ENCODE results near the gene RFX3.

Gene RFX3

DNA sequence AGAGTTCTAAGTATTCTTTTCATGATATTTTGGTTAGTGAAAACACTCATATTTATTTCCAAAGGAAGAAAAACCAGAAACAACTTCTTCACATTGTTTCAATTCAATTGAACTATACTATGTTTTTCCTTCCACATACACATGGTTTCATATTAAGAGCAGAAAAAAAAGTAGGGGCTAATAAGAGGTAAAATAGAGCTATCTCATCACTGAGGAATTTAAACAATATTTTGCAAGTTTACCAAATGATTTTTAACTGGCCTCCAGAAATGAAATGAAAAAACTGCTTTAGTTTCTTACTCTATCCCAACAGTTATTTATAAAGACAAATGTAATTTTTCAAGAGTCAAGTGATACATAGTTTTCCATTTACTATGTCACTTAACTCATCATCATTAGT, 233.5 kb downstream of the RFX3 start:
- Histone ChIP-seq H3K9me3 (ENCODE audit: control insufficient read depth, insufficient read depth, low read length) (no peaks in the 10 kb centered on the region), H3K4me1 (ENCODE audit: control insufficient read depth, insufficient read depth, low read length) (peaks cover 9% of the 10 kb centered on the region), H3K9ac (ENCODE audit: low read depth, low read length) (no peak overlapping the region), H3K4me3 (ENCODE audit: low read depth, low read length) (no peak overlapping the region), H3K36me3 (ENCODE audit: control insufficient read depth, insufficient read depth, low read length) (peaks cover 3% of the 10 kb centered on the region), H3K27me3 (ENCODE audit: control insufficient read depth, insufficient read depth, low read length) (no peaks in the 10 kb centered on the region)

GRCh38 chr9:3290231-3290840, 235.5 kb downstream of the RFX3 start:
- no peaks in the 10 kb centered on the region for H3K27me3 ChIP-seq (ENCODE audit: control insufficient read depth, insufficient read depth, low read length)
- peaks cover 9% of the 10 kb centered on the region for H3K4me1 ChIP-seq (ENCODE audit: control insufficient read depth, insufficient read depth, low read length)
- H3K4me3 ChIP-seq (ENCODE audit: low read depth, low read length) = no peak overlapping the region
- no peaks in the 10 kb centered on the region for H3K9me3 ChIP-seq (ENCODE audit: control insufficient read depth, insufficient read depth, low read length)
- no peak overlapping the region for H3K9ac ChIP-seq (ENCODE audit: low read depth, low read length)
- H3K36me3 ChIP-seq (ENCODE audit: control insufficient read depth, insufficient read depth, low read length) = peaks cover 3% of the 10 kb centered on the region

DNA sequence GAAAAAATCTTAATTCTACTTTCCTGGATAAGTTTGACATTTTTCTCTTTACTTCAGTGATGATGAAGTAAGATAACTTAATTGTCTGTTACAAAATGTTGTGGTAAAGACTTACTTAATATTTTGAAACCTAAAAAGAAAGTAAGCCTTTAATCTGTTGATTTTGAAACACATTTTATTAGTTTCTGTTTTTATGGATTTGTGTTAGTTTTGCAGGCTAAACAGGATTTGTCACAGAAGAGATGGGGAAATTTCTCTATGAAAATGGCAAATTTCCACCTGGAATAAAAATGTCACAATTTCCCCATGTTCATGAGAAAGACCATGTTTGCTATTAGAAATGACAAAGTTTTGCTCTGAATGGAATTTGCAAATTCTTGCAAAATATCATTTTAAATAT, 237.1 kb downstream of the RFX3 start:
- H3K27me3 ChIP-seq (ENCODE audit: control insufficient read depth, insufficient read depth, low read length) = no peaks in the 10 kb centered on the region
- no peak overlapping the region for H3K4me3 ChIP-seq (ENCODE audit: low read depth, low read length)
- H3K4me1 ChIP-seq (ENCODE audit: control insufficient read depth, insufficient read depth, low read length) = peaks cover 9% of the 10 kb centered on the region
- H3K9ac ChIP-seq (ENCODE audit: low read depth, low read length) = no peak overlapping the region
- peaks cover 3% of the 10 kb centered on the region for H3K36me3 ChIP-seq (ENCODE audit: control insufficient read depth, insufficient read depth, low read length)
- H3K9me3 ChIP-seq (ENCODE audit: control insufficient read depth, insufficient read depth, low read length) = no peaks in the 10 kb centered on the region

GRCh38 chr9:3285365-3286161, 240.2 kb downstream of the RFX3 start:
- Histone ChIP-seq H3K4me1 (ENCODE audit: control insufficient read depth, insufficient read depth, low read length) (peaks cover 6% of the 10 kb centered on the region), H3K9me3 (ENCODE audit: control insufficient read depth, insufficient read depth, low read length) (no peaks in the 10 kb centered on the region), H3K9ac (ENCODE audit: low read depth, low read length) (no peak overlapping the region), H3K4me3 (ENCODE audit: low read depth, low read length) (no peak overlapping the region), H3K27me3 (ENCODE audit: control insufficient read depth, insufficient read depth, low read length) (no peaks in the 10 kb centered on the region), H3K36me3 (ENCODE audit: control insufficient read depth, insufficient read depth, low read length) (peaks cover 3% of the 10 kb centered on the region)

DNA sequence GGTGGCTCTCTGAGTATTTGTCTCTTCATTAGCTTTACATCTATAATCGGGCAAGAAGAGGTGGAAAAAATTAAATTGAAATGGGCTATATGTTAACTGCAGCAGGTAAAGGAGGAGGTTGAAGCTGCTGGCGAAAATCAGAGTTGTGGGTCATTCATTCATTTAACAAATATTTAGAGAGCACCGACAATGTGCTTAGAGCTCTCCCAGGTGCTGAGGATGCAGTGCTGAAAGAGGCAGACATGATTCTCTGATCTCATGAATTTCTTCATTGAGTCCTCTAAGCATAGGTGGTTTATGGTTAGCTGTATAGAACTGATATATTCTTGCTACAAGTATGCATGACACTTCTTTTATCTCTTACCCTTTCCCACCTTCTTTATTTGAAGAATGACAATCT, 243.4 kb downstream of the RFX3 start:
- H3K27me3 ChIP-seq (ENCODE audit: control insufficient read depth, insufficient read depth, low read length) = no peaks in the 10 kb centered on the region
- no peak overlapping the region for H3K4me3 ChIP-seq (ENCODE audit: low read depth, low read length)

GRCh38 chr9:3281399-3281798, 244.4 kb downstream of the RFX3 start:
- no peaks in the 10 kb centered on the region for H3K27me3 ChIP-seq (ENCODE audit: control insufficient read depth, insufficient read depth, low read length)
- no peak overlapping the region for H3K9ac ChIP-seq (ENCODE audit: low read depth, low read length)
- no peaks in the 10 kb centered on the region for H3K9me3 ChIP-seq (ENCODE audit: control insufficient read depth, insufficient read depth, low read length)
- H3K4me1 ChIP-seq (ENCODE audit: control insufficient read depth, insufficient read depth, low read length) = no peaks in the 10 kb centered on the region
- H3K4me3 ChIP-seq (ENCODE audit: low read depth, low read length) = no peak overlapping the region
- no peaks in the 10 kb centered on the region for H3K36me3 ChIP-seq (ENCODE audit: control insufficient read depth, insufficient read depth, low read length)

More for the DNA sequence above, 243.4 kb downstream of the RFX3 start:
- Histone ChIP-seq H3K4me1 (ENCODE audit: control insufficient read depth, insufficient read depth, low read length) (no peaks in the 10 kb centered on the region), H3K9ac (ENCODE audit: low read depth, low read length) (no peak overlapping the region), H3K9me3 (ENCODE audit: control insufficient read depth, insufficient read depth, low read length) (no peaks in the 10 kb centered on the region), H3K36me3 (ENCODE audit: control insufficient read depth, insufficient read depth, low read length) (peaks cover under 1% of the 10 kb centered on the region)

DNA sequence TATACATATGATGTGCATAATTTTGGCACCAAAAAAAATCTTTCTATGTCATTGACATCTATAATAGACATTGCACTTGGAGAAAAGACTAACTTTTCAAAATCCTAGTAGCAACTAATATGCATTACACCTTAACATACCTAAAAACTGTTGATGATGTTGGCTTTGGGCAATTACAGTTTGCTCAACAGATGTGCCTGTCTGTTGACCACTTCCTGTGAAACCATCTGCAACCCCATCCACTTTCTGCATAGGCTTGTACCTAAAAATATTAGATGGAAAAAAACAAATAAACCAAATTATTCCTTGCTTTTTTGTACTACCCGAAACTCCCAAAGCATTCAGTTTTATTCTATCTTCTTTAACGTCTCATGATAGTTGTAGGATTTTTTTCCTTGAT, 248.6 kb downstream of the RFX3 start:
- Histone ChIP-seq H3K9me3 (ENCODE audit: control insufficient read depth, insufficient read depth, low read length) (no peaks in the 10 kb centered on the region), H3K4me3 (ENCODE audit: low read depth, low read length) (no peak overlapping the region), H3K27me3 (ENCODE audit: control insufficient read depth, insufficient read depth, low read length) (no peaks in the 10 kb centered on the region), H3K9ac (ENCODE audit: low read depth, low read length) (no peak overlapping the region), H3K4me1 (ENCODE audit: control insufficient read depth, insufficient read depth, low read length) (no peaks in the 10 kb centered on the region), H3K36me3 (ENCODE audit: control insufficient read depth, insufficient read depth, low read length) (no peaks in the 10 kb centered on the region)

- no peaks in the 10 kb centered on the region for H3K9me3 ChIP-seq (ENCODE audit: control insufficient read depth, insufficient read depth, low read length)
- no peaks in the 10 kb centered on the region for H3K4me1 ChIP-seq (ENCODE audit: control insufficient read depth, insufficient read depth, low read length)
- H3K27me3 ChIP-seq (ENCODE audit: control insufficient read depth, insufficient read depth, low read length) = no peaks in the 10 kb centered on the region
- no peak overlapping the region for H3K9ac ChIP-seq (ENCODE audit: low read depth, low read length)
- H3K4me3 ChIP-seq (ENCODE audit: low read depth, low read length) = no peak overlapping the region
- no peaks in the 10 kb centered on the region for H3K36me3 ChIP-seq (ENCODE audit: control insufficient read depth, insufficient read depth, low read length)
These were observed 254.2 kb downstream of the RFX3 start for GRCh38 chr9:3271581-3271980.

DNA sequence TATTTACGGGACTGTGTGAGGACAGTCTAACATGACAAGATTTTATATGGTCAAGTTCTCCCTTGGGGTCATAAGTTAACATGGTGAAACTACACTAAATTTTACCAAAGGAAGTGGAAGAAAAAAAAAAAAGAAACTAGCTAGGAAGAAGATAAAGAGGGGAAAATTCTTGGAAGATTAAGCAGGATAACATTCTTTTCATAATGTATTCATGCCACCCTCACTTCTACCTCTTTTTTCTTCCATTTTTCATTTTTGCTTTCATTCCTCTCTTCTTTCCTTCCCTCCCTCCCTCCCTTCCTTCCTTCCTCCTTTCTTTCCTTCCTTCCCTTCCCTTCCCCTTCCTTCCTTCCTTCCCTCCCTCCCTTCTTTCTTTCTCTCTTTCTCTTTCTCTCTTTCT, 254.6 kb downstream of the RFX3 start:
- H3K27me3 ChIP-seq (ENCODE audit: control insufficient read depth, insufficient read depth, low read length) = no peaks in the 10 kb centered on the region

GRCh38 chr9:3268223-3268622, 257.6 kb downstream of the RFX3 start:
- Histone ChIP-seq H3K27me3 (ENCODE audit: control insufficient read depth, insufficient read depth, low read length) (no peaks in the 10 kb centered on the region), H3K9me3 (ENCODE audit: control insufficient read depth, insufficient read depth, low read length) (no peaks in the 10 kb centered on the region), H3K4me1 (ENCODE audit: control insufficient read depth, insufficient read depth, low read length) (peaks cover 9% of the 10 kb centered on the region), H3K36me3 (ENCODE audit: control insufficient read depth, insufficient read depth, low read length) (no peaks in the 10 kb centered on the region), H3K9ac (ENCODE audit: low read depth, low read length) (no peak overlapping the region), H3K4me3 (ENCODE audit: low read depth, low read length) (no peak overlapping the region)

More for the DNA sequence above, 254.6 kb downstream of the RFX3 start:
- H3K4me3 ChIP-seq (ENCODE audit: low read depth, low read length) = no peak overlapping the region
- no peaks in the 10 kb centered on the region for H3K36me3 ChIP-seq (ENCODE audit: control insufficient read depth, insufficient read depth, low read length)
- no peaks in the 10 kb centered on the region for H3K9me3 ChIP-seq (ENCODE audit: control insufficient read depth, insufficient read depth, low read length)
- no peak overlapping the region for H3K9ac ChIP-seq (ENCODE audit: low read depth, low read length)
- H3K4me1 ChIP-seq (ENCODE audit: control insufficient read depth, insufficient read depth, low read length) = no peaks in the 10 kb centered on the region

DNA sequence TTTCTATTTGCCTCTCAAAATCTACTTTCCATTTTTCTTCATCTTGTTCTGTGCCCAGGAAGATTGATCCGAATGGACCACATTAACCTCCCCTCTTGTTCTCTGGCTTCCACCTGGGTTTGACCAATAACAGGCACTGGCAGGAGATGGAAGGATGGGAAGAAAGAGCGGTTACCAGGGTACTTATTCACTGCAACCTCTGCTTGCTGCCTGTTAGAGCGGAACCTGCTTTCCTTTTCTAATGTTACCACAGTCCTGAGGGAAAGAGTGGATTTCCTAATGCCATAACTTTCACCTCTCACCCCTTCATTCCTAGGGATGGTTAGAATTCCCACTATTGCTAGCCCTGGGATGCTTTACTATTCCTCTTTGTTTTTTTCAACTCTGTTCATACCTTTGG, 262.1 kb downstream of the RFX3 start:
- Histone ChIP-seq H3K9me3 (ENCODE audit: control insufficient read depth, insufficient read depth, low read length) (no peaks in the 10 kb centered on the region), H3K4me3 (ENCODE audit: low read depth, low read length) (no peak overlapping the region), H3K36me3 (ENCODE audit: control insufficient read depth, insufficient read depth, low read length) (no peaks in the 10 kb centered on the region), H3K4me1 (ENCODE audit: control insufficient read depth, insufficient read depth, low read length) (peaks cover 19% of the 10 kb centered on the region), H3K27me3 (ENCODE audit: control insufficient read depth, insufficient read depth, low read length) (no peaks in the 10 kb centered on the region), H3K9ac (ENCODE audit: low read depth, low read length) (no peak overlapping the region)

GRCh38 chr9:3262826-3263529, 262.8 kb downstream of the RFX3 start:
- H3K9me3 ChIP-seq (ENCODE audit: control insufficient read depth, insufficient read depth, low read length) = no peaks in the 10 kb centered on the region
- H3K27me3 ChIP-seq (ENCODE audit: control insufficient read depth, insufficient read depth, low read length) = no peaks in the 10 kb centered on the region
- H3K36me3 ChIP-seq (ENCODE audit: control insufficient read depth, insufficient read depth, low read length) = no peaks in the 10 kb centered on the region
- H3K9ac ChIP-seq (ENCODE audit: low read depth, low read length) = no peak overlapping the region
- no peak overlapping the region for H3K4me3 ChIP-seq (ENCODE audit: low read depth, low read length)
- H3K4me1 ChIP-seq (ENCODE audit: control insufficient read depth, insufficient read depth, low read length) = peaks cover 19% of the 10 kb centered on the region
